Thoracic aorta (tissue), 2 donors: ENCODE results near the gene LRRC27. TPM values are rescaled to one million over a fixed set of nuclear protein-coding genes. Genes with fewer than 3 reads are reported as not detected.
"Not testable (repeated sequence)": the region's sequence is repeated elsewhere in the genome, so short reads cannot be mapped to it uniquely, and the experiment has no call there.

ENCODE experiments used
- ATAC-seq: fragments of 150-250 bp; one replicate; pipeline ENCODE4 v1.8.0; 2017; ENCODE audit warnings: low read depth; ENCODE audit not compliant: insufficient number of reproducible peaks, low FRiP score
- DNase-seq: peaks from one replicate; pipeline ENCODE4 v3.0.0-alpha.2; 2020; ENCODE audit warnings: low spot score
- H3K27ac ChIP-seq, 2 donors: fragments of 200-600 bp; sonication (generic); 1 replicate in 1 of 2; 2 replicates in 1 of 2; pipeline ENCODE4 v1.5.1; 2016; ENCODE audit warnings: mild to moderate bottlenecking in 2 of 2, moderate library complexity in 2 of 2
- H3K27me3 ChIP-seq: fragments of 200-600 bp; sonication (generic); replicated peaks from 2 replicates; pipeline ENCODE4 v1.6.0; 2016; ENCODE audit warnings: mild to moderate bottlenecking; ENCODE audit not compliant: insufficient read depth
- H3K36me3 ChIP-seq: fragments of 200-600 bp; sonication (generic); one replicate; pipeline ENCODE4 v1.5.1; 2016
- H3K4me1 ChIP-seq, 2 donors: fragments of 200-600 bp; sonication (generic); 1 replicate in 1 of 2; 2 replicates in 1 of 2; pipeline versions ENCODE4 v1.5.1 to v1.6.0; 2016; ENCODE audit warnings: low read depth in 2 of 2, mild to moderate bottlenecking in 1 of 2; ENCODE audit not compliant: control insufficient read depth in 1 of 2
- H3K4me3 ChIP-seq: fragments of 200-600 bp; sonication (generic); 2 replicates; pipeline ENCODE4 v1.5.1; 2016; ENCODE audit warnings: mild to moderate bottlenecking
- H3K9me3 ChIP-seq: fragments of 200-600 bp; sonication (generic); 2 replicates; pipeline ENCODE4 v1.5.1; 2016
- total RNA-seq, 2 donors: library from RNA; depleted of rRNA; stranded (reverse); fragments of >200 nt; gene quantifications; one replicate each; pipeline versions ENCODE4 v1.1.0 to v1.2.3, GENCODE V29; 2016
- TF ChIP-seq, protein P1 (sequence below): fragments of 200-600 bp; sonication (generic); IDR thresholded peaks from one replicate; pipeline ENCODE4 v1.5.1; 2019; ENCODE audit warnings: antibody characterized with exemption

Gene LRRC27
- total RNA-seq, 2 donors from 2014 or later: 3.2 to 8.9 TPM

DNA sequence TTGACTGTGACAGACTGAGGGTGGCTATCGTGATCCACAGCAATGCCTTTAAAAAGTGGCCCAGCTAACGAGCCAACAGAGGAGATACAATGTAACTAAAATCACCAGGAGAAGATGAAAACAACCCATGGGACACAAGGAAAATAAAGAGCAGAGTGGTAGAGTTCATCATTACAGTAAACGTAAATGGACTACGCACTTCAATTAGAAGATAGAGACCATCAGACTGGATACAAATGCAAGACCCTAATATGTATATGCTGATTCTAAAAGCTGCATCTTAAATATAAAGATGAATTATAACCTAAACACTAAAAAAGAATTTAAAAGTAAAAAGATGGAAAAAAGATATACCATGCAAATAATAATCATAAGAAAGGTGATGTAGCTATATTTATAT is 17.7 kb upstream of the LRRC27 start:
- Histone ChIP-seq H3K4me3 (no peak overlapping the region), H3K27ac (no peak overlapping the region), H3K27me3 (no peaks in the 10 kb centered on the region), H3K9me3 (no peaks in the 10 kb centered on the region), H3K36me3 (no peaks in the 10 kb centered on the region), H3K4me1 (no peaks in the 10 kb centered on the region)
- DNase-seq: no peak
- no peak for ATAC-seq
- TF ChIP-seq, protein P1, sequence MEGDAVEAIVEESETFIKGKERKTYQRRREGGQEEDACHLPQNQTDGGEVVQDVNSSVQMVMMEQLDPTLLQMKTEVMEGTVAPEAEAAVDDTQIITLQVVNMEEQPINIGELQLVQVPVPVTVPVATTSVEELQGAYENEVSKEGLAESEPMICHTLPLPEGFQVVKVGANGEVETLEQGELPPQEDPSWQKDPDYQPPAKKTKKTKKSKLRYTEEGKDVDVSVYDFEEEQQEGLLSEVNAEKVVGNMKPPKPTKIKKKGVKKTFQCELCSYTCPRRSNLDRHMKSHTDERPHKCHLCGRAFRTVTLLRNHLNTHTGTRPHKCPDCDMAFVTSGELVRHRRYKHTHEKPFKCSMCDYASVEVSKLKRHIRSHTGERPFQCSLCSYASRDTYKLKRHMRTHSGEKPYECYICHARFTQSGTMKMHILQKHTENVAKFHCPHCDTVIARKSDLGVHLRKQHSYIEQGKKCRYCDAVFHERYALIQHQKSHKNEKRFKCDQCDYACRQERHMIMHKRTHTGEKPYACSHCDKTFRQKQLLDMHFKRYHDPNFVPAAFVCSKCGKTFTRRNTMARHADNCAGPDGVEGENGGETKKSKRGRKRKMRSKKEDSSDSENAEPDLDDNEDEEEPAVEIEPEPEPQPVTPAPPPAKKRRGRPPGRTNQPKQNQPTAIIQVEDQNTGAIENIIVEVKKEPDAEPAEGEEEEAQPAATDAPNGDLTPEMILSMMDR: no peak

DNA sequence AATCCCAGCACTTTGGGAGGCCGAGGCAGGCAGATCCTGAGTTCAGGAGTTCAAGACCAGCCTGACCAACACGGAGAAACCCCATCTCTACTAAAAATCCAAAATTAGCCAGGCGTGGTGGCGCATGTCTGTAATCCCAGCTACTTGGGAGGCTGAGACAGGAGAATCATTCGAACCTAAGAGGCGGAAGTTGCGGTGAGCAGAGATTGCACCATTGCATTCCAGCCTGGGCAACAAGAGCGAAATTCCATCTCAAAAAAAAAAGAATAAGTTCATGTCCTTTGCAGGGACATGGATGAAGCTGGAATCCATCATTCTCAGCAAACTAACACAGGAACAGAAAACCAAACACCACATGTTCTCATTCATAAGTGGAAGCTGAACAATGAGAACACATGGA is 17.1 kb upstream of the LRRC27 start:
- not testable (repeated sequence) for H3K9me3 ChIP-seq, H3K4me3 ChIP-seq, H3K27me3 ChIP-seq, H3K4me1 ChIP-seq, H3K36me3 ChIP-seq, ATAC-seq, H3K27ac ChIP-seq, DNase-seq

DNA sequence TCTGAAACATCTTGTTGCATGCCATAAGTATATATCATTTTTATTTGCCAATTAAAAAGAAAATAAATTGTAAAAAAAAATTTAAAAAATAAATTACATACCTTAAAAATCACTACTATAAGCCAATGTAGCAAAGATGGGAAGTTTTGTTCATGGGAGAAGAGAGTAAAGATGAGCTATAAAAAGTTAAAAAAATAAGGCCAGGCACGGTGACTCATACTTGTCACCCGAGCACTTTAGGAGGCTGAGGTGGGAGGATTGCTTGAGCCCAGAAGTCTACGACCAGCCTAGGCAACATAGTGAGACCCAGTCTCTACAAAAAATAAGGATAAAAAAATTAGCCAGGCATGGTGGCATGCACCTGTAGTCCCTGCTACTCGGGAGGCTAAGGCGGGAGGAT is 15.9 kb upstream of the LRRC27 start:
- Histone ChIP-seq H3K27me3 (no peaks in the 10 kb centered on the region), H3K4me1 (peaks cover 0 to 8% of the 10 kb centered on the region in 2 donors), H3K36me3 (no peaks in the 10 kb centered on the region), H3K27ac (no peak overlapping the region), H3K4me3 (no peak overlapping the region), H3K9me3 (no peaks in the 10 kb centered on the region)
- DNase-seq: no peak
- TF ChIP-seq, protein P1: no peak
- ATAC-seq: no peak

DNA sequence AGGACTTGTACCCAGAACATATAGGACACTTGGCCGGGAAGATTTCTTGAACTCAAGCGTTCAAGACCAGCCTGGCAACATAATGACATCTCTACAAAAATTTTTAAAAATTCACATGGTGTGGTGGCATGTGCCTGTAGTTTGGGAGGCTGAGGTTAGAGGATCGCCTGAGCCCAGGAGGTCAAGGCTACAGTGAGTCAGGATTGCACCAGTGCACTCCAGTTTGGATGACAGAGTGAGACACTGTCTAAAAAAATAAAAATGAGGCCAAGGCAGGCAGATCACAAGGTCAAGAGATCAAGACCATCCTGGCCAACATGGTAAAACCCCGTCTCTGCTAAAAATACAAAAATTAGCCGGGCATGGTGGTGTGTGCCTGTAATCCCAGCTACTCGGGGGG is 14.5 kb upstream of the LRRC27 start:
- H3K27me3 ChIP-seq, H3K27ac ChIP-seq, ATAC-seq, DNase-seq, H3K4me1 ChIP-seq, H3K9me3 ChIP-seq, H3K4me3 ChIP-seq, H3K36me3 ChIP-seq: not testable (repeated sequence)

DNA sequence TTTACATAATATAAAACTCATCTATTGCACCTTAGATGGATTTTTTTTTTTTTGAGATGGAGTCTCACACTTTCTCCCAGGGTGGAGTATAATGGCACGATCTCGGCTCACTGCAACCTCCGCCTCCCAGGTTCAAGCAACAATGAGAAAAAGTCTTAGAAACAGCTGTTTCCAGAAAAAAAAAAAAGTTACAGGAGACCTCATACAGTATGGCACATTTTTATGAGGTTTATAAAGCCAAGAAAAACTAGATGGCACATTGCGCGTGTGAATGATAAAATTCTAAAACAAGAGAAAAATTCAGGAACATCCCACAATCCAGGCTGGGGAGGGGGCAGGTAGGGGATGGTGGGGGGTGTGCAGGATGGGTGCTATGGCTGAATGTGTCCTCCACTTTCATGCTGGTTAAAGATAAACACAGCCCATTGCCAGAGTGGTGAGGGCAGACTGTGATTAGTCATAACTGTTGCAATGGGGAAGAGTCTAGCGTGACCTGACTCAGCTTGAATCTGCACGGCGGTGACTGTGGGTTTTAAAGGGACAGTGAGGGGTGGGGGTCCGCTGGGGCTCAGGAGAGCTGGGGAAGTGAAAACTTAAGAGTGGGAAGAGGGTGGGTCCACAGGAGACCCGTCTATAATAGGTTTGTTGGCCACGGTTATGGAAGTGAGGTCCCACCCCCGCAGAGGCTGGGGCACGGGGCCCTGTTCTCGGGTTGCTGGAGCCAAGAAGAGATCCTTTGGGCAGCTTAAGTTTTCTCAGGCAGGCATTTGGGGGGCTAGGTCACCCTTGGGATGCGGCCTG is 11.9 kb upstream of the LRRC27 start:
- DNase-seq (no peak), ATAC-seq (peak; percentile 77)
- H3K27ac ChIP-seq: no peak overlapping the region
- H3K36me3 ChIP-seq: no peaks in the 10 kb centered on the region
- H3K4me1 ChIP-seq: peaks cover 0 to 8% of the 10 kb centered on the region in 2 donors
- H3K9me3 ChIP-seq: no peaks in the 10 kb centered on the region
- TF ChIP-seq, protein P1: no peak
- H3K27me3 ChIP-seq: no peaks in the 10 kb centered on the region
- peak overlapping the region; percentile 29 for H3K4me3 ChIP-seq

DNA sequence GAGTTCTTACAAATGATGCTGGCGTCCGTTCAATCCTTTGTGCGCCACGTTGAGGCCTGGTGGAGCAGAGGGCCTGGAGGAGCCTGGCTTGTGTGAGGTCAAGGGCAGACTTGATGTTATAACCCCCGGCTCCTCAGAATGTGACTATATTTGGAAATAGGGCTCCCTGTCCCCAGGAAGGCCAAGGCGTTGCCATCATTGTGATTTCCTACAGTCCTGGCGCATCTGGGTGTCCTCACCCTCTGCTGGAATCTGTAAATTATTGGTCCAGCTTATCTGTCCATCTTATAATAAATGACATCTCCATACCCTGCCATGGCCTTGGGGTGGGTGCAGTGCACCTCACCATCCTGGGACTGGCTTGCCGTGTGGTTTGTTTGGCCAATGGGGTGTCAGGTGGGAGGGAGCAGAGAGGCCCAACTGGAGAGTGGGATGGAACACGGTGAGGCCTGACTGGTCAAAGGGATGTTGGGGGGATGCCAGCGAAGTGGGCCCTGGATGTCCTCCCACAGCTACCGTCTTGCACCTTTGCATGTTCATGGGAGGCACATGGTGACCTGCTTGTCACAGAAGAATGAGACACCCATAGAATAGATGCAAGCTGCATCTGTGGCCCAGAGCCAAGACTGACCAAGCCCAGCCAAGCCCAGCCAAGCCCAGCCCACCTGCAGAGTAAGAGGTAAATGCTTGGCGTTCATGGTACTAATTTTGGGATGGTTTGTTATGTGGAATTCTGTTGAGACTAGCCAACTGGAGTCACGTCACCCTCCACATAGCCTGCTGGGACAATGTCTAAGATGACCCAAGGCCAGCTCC is 11.1 kb upstream of the LRRC27 start:
- no peak overlapping the region for H3K27ac ChIP-seq
- H3K4me3 ChIP-seq: peak overlapping the region; percentile 29
- peaks cover 0 to 8% of the 10 kb centered on the region in 2 donors for H3K4me1 ChIP-seq
- no peak for DNase-seq
- no peak for ATAC-seq
- TF ChIP-seq, protein P1: no peak
- no peaks in the 10 kb centered on the region for H3K9me3 ChIP-seq
- H3K36me3 ChIP-seq: no peaks in the 10 kb centered on the region
- H3K27me3 ChIP-seq: no peaks in the 10 kb centered on the region
